BJ (cell line): ENCODE data around the gene FOXI1. TPM values are rescaled to one million over a fixed set of nuclear protein-coding genes. Genes with fewer than 3 reads are reported as not detected.

Source experiments
- CTCF ChIA-PET: fragments of 350-600 bp; formaldehyde crosslinking; extraction: SDS; loops from one replicate; lab custom pipeline; 2021; ENCODE audit warnings: antibody characterized with exemption, inconsistent platforms; lab: Yijun Ruan, JAX
- POLR2A ChIA-PET: fragments of 300-600 bp; sonication (Branson Sonifier 250); formaldehyde crosslinking; extraction: SDS; loops from one replicate; lab custom pipeline; 2021; ENCODE audit warnings: antibody characterized with exemption; lab: Charles Lee
- DNase-seq: peaks from one replicate; pipeline ENCODE4 v3.0.0-alpha.2; 2011; ENCODE audit warnings: low read depth
- H3K27me3 ChIP-seq: 2 replicates; pipeline ENCODE4 v1.6.0; 2011; ENCODE audit warnings: low read length; ENCODE audit not compliant: control insufficient read depth, insufficient read depth
- H3K36me3 ChIP-seq: 2 replicates; pipeline ENCODE4 v1.5.1; 2011; ENCODE audit warnings: low read length; ENCODE audit not compliant: control insufficient read depth, insufficient read depth
- H3K4me3 ChIP-seq: 2 replicates; pipeline ENCODE4 v1.5.1; 2011; ENCODE audit warnings: low read depth, mild to moderate bottlenecking, control low read depth, low read length
- CTCF ChIP-seq: IDR thresholded peaks from 2 replicates; pipeline ENCODE4 v1.5.1; 2011; ENCODE audit warnings: low read depth, mild to moderate bottlenecking, control low read depth, inconsistent platforms, low read length, moderate library complexity; ENCODE audit not compliant: insufficient read depth
- polyA plus RNA-seq: library from polyadenylated mRNA; depleted of rRNA; stranded (reverse); fragments of >200 nt; gene quantifications from 2 replicates; pipeline ENCODE4 v1.2.3, GENCODE V29; 2011

Gene FOXI1
- polyA plus RNA-seq, 1 experiment = not detected

- no peak overlapping the region for H3K4me3 ChIP-seq
- DNase-seq = no peak
- H3K27me3 ChIP-seq = peaks cover 2% of the 10 kb centered on the region; the same call in 1 of the 2 replicates
- no peaks in the 10 kb centered on the region for H3K36me3 ChIP-seq
- TF ChIP-seq CTCF = no peak
- ChIA-PET POLR2A (no interaction called here), CTCF (no interaction called here)
Observed at GRCh38 chr5:170112876-170113521, 7.3 kb downstream of the FOXI1 start.

- DNase-seq = no peak
- ChIA-PET CTCF (no interaction called here), POLR2A (no interaction called here)
- Histone ChIP-seq H3K36me3 (no peaks in the 10 kb centered on the region), H3K4me3 (no peak overlapping the region), H3K27me3 (peaks cover 2% of the 10 kb centered on the region; the same call in 1 of the 2 replicates)
- TF ChIP-seq CTCF = no peak
Observed at GRCh38 chr5:170113522-170113900, 7.8 kb downstream of the FOXI1 start.

- ChIA-PET CTCF (no interaction called here), POLR2A (no interaction called here)
- no peaks in the 10 kb centered on the region for H3K36me3 ChIP-seq
- no peak for TF ChIP-seq CTCF
- H3K4me3 ChIP-seq = no peak overlapping the region
- peaks cover 2% of the 10 kb centered on the region; the same call in 1 of the 2 replicates for H3K27me3 ChIP-seq
- DNase-seq = no peak
Observed at GRCh38 chr5:170114271-170114670, 8.6 kb downstream of the FOXI1 start.

GRCh38 chr5:170115925-170116324 lies 10.2 kb downstream of the FOXI1 start:
- no peak overlapping the region for H3K4me3 ChIP-seq
- DNase-seq = no peak
- TF ChIP-seq CTCF = no peak
- no peaks in the 10 kb centered on the region for H3K36me3 ChIP-seq
- ChIA-PET CTCF (interaction anchor here (1.6 kb wide), 1 partner anchor 16 kb away, joined by 3 read pairs; no protein-coding TSS in a partner anchor), POLR2A (no interaction called here)
- peaks cover 2% of the 10 kb centered on the region; the same call in 1 of the 2 replicates for H3K27me3 ChIP-seq

GRCh38 chr5:170117736-170118135 lies 12.0 kb downstream of the FOXI1 start:
- ChIA-PET CTCF (interaction anchor here (1.3 kb wide), 1 partner anchor 11 kb away, joined by 4 read pairs; no protein-coding TSS in a partner anchor), POLR2A (no interaction called here)
- TF ChIP-seq CTCF = no peak
- H3K27me3 ChIP-seq = 0 out of 2 replicates have a peak, but pooled peaks cover 2% of the 10 kb centered on the region
- no peaks in the 10 kb centered on the region for H3K36me3 ChIP-seq
- H3K4me3 ChIP-seq = no peak overlapping the region
- no peak for DNase-seq
